Measurements from ENCODE around the gene EEF1A1. TPM values are rescaled to one million over a fixed set of nuclear protein-coding genes. Genes with fewer than 3 reads are reported as not detected.

Gene EEF1A1
- total and polyA plus RNA-seq, 2 of the 8 experiments (the other 6 are each of a cell fraction or from before 2014, with no cell fraction given) = 13,823 to 13,927 TPM

GRCh38 chr6:73537677-73538076 lies 16.8 kb upstream of the EEF1A1 start:
- H3K4me2 ChIP-seq (ENCODE audit: insufficient read depth in 1 of 2, low read depth in 2 of 2, low read length in 2 of 2) = no peak overlapping the region
- no peak overlapping the region for H2BK12ac ChIP-seq (ENCODE audit: low read depth, low read length)
- H3K14ac ChIP-seq (ENCODE audit: insufficient read length) = no peak overlapping the region
- POLR2A ChIA-PET (ENCODE audit: partially characterized antibody) = interaction anchor here (0.8 to 2.8 kb wide), 5 partner anchors 18 to 50 kb away, joined by 3 to 11 read pairs (median 10); no protein-coding TSS in a partner anchor
- no peaks in the 10 kb centered on the region for H3K4me1 ChIP-seq (replicated peaks in 1 of 4; ENCODE audit: control insufficient read depth in 3 of 4, insufficient read depth in 4 of 4, low read length in 3 of 4)
- H3K9me3 ChIP-seq (ENCODE audit: insufficient read depth in 2 of 2, low read depth in 1 of 2, low read length in 1 of 2) = no peaks in the 10 kb centered on the region
- CTCF ChIA-PET (ENCODE audit: partially characterized antibody) = interaction anchor here (0.7 to 2.3 kb wide), 3 partner anchors 21 to 115 kb away, joined by 3 to 8 read pairs (median 3); no protein-coding TSS in a partner anchor
- H2BK5ac ChIP-seq (ENCODE audit: low read depth, low read length) = no peak overlapping the region
- H2BK15ac ChIP-seq (ENCODE audit: low read length) = no peak overlapping the region
- H3K18ac ChIP-seq (ENCODE audit: extremely low read depth, low read length) = no peak overlapping the region
- no peak overlapping the region for H3K27ac ChIP-seq (ENCODE audit: low read depth, low read length)
- no peak overlapping the region for H3K4me3 ChIP-seq (ENCODE audit: extremely low read depth in 1 of 4, insufficient read depth in 2 of 4, low read depth in 3 of 4, low read length in 4 of 4)
- no peak overlapping the region for H2BK20ac ChIP-seq (ENCODE audit: low read length)
- H4K20me1 ChIP-seq (replicated peaks in 1 of 2; ENCODE audit: control insufficient read depth in 1 of 2, insufficient read depth in 2 of 2, low read length in 2 of 2) = no peaks in the 10 kb centered on the region
- DNase-seq (ENCODE audit: low read depth in 1 of 2, low spot score in 2 of 2) = no peak
- no peaks in the 10 kb centered on the region for H3K79me2 ChIP-seq (ENCODE audit: control insufficient read depth in 1 of 2, insufficient read depth in 2 of 2, low read length in 2 of 2)
- H3K4ac ChIP-seq (replicated peaks; ENCODE audit: insufficient read length, low read depth, low read length) = no peak overlapping the region
- no peak for FAIRE-seq
- no peak overlapping the region for H3K23ac ChIP-seq (ENCODE audit: insufficient read length)
- H2AK5ac ChIP-seq (ENCODE audit: low read depth, low read length) = no peak overlapping the region
- no peak overlapping the region for H3K56ac ChIP-seq (replicated peaks; ENCODE audit: insufficient read length, low read depth, low read length)
- no peak overlapping the region for H4K91ac ChIP-seq (replicated peaks; ENCODE audit: insufficient read length, low read length)
- H4K8ac ChIP-seq (ENCODE audit: extremely low read depth, insufficient read depth, low read length) = no peak overlapping the region
- no peaks in the 10 kb centered on the region for H3K79me1 ChIP-seq (ENCODE audit: low read depth, low read length)
- no peaks in the 10 kb centered on the region for H3K27me3 ChIP-seq (replicated peaks in 1 of 4; ENCODE audit: control insufficient read depth in 3 of 4, extremely low read depth in 1 of 4, insufficient read depth in 3 of 4, low read length in 3 of 4)
- H3K9ac ChIP-seq (replicated peaks in 1 of 4; ENCODE audit: extremely low read depth in 1 of 4, low read depth in 3 of 4, low read length in 3 of 4) = no peak overlapping the region
- no peak overlapping the region for H4K5ac ChIP-seq (ENCODE audit: insufficient read length, low read depth, low read length)
- no peaks in the 10 kb centered on the region for H3K23me2 ChIP-seq (ENCODE audit: low read depth, low read length)
- 82% methylated on average over 3 of the region's 3 CpGs; no CpG with 5 or more reads in 1 of the 2 experiments for WGBS, 2 experiments (ENCODE audit: extremely low coverage in 1 of 2, insufficient coverage in 1 of 2, insufficient read length in 1 of 2, insufficient replicate concordance in 2 of 2, low coverage in 1 of 2, low lambda C conversion rate in 2 of 2, missing lambda C conversion rate in 1 of 2)
- no peaks in the 10 kb centered on the region for H3K36me3 ChIP-seq (ENCODE audit: control insufficient read depth in 2 of 4, insufficient read depth in 4 of 4, low read length in 3 of 4)
- no peak overlapping the region for H2BK120ac ChIP-seq (replicated peaks; ENCODE audit: low read depth, low read length)
- no peak overlapping the region for H2AFZ ChIP-seq (ENCODE audit: low read length)
- TF ChIP-seq USF2 (IDR thresholded peaks at IDR 0.05; ENCODE audit: low read length) = no peak
- no peak for TF ChIP-seq NANOG (IDR thresholded peaks at IDR 0.05; ENCODE audit: insufficient read depth, low read depth, low read length, poor library complexity, severe bottlenecking)
- TF ChIP-seq FOSL1 (IDR thresholded peaks at IDR 0.05; ENCODE audit: insufficient read depth, low read depth, low read length) = no peak
- no peak for TF ChIP-seq SUZ12 (IDR thresholded peaks at IDR 0.05; ENCODE audit: low read length)
- TF ChIP-seq TBP (IDR thresholded peaks at IDR 0.05; ENCODE audit: low read depth, low read length) = no peak
- no peak for TF ChIP-seq NRF1 (IDR thresholded peaks at IDR 0.05; ENCODE audit: low read depth, low read length)
- TF ChIP-seq CEBPB (IDR thresholded peaks at IDR 0.05; ENCODE audit: low read depth, low read length) = no peak
- TF ChIP-seq BACH1 (IDR thresholded peaks at IDR 0.05; ENCODE audit: low read length) = no peak
- no peak for TF ChIP-seq POLR2A (IDR thresholded peaks at IDR 0.05; ENCODE audit: control extremely low read depth in 1 of 2, low read depth in 2 of 2, low read length in 2 of 2)
- no peak for TF ChIP-seq EGR1 (IDR thresholded peaks at IDR 0.05; ENCODE audit: borderline replicate concordance, low read depth, low read length)
- TF ChIP-seq TAF1 (IDR thresholded peaks at IDR 0.05; ENCODE audit: low read depth, low read length) = no peak
- no peak for TF ChIP-seq CBX5 (IDR thresholded peaks at IDR 0.05; ENCODE audit: low read depth, low read length)
- no peak for TF ChIP-seq E2F6 (IDR thresholded peaks at IDR 0.05)
